NCI-H524 treated with DMSO at 0.1 percent for 48 hours (cell line): ENCODE results near the gene BDKRB2.
A peak's percentile ranks its signal among the peaks of the same experiment; 100 is the strongest.

Experiments
- DNase-seq: peaks from one replicate; lab custom pipeline; 2025; lab: John Stamatoyannopoulos, UW

Gene BDKRB2

GRCh38 chr14:96204151-96205058, at the start of gene BDKRB2:
Gene BDKRB2 (plus strand): TSS chr14:96204839. CDS start chr14:96237108, 32,269 bp downstream.
- peak; percentile 84 for DNase-seq

DNA sequence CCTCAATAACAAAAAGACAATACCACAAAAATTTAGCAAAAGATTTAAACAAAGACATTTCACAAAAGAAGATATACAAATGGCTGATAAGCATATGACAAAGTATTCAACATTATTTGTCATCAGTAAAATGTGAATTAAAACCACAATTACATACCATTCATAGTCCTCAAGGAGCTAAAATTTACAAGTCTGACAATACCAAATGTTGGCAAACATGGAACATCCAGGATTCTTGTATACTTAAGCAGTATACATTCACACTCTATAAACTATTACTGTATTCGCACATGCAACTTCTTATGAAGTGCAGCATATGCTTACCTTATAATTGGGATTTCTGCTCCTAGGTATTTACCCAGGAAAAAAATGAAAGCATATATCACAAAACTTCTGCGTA, 49.7 kb upstream of the BDKRB2 start:
- DNase-seq = no peak

DNA sequence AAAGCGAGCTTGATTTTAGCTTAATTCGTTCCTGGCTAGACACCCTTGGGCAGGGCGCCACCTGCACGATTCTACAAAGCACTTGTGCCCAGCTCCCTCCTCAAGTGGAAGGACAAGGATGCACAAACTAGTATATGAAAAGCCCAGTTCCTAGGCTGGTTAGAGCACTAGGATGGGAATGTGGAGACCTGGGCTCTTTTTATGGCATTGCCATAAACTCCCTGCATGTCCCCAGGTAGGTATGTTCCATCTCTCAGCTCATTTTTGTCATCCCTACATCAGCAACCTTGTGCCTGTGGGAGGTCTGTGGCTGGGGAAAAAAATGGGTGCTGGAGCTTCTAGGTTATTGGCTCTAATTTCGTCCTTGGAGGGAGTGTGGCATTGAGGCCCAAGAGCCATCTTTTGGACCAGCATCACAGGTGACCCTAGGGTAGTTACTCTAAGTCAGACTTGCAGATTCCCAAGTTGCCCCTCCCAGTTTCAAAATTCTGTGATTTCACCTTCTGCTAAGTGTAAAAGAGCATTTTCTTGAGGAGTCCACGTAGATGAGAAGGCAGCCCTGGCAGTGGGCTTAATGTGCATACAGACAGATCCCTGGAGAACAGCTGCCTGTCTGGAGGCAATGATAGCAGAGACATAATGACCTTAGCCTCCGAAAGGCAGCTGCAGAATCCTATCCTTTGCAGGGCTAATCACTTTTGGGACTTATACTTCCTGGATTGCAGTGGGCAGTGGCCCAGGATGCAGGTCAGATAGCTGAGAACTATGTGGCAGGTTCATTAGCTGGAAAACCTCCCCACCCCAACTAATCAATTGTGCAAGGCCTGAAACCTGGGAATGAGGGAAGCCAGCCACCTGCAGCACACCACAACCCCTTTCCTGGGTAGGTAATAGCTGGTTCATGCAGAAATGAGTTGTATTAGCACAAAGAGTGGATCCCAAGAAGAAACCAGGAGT, 47.6 kb upstream of the BDKRB2 start:
- DNase-seq = no peak

DNA sequence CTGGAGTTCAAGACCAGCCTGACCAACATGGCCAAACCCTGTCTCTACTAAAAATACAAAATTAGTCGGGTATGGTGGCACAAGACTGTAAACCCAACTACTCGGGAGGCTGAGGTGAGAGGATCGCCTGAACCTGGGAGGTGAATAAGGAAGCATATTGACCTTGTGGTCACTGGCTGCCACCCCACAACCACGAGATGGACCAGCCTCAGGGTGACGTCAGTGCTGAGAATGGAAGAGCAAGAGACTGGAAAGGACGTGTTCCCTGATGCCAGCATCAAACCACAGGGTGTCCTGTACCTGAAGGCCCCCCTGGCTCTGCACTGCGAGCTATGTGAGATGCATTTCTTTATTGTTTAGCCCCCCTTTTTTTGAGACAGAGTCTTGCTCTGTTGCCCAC, 45.9 kb upstream of the BDKRB2 start:
- DNase-seq = no peak

- DNase-seq = no peak
These were observed 44.3 kb upstream of the BDKRB2 start for GRCh38 chr14:96160076-96160912.

- DNase-seq = no peak
These were observed 43.7 kb upstream of the BDKRB2 start for GRCh38 chr14:96160913-96161310.

DNA sequence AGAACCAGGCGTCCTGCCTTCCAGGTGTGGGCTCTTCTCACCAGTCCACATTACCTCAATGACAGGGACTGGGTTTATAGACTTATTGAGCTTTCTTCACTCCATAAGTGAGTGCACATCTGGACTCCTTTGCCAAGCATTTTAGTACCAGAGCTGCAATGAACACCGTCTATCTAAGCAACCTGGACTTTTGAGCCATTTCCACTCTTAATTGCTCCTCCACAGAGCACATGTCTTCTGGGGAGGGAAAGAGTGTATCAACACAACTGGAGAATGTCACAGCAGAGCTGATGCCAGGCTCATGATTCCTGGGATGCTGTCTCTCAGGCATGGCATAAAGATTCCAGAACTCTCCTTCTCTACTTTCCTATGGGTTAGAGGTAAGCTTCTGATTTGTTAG, 43.0 kb upstream of the BDKRB2 start:
- no peak for DNase-seq

- DNase-seq = no peak
These were observed 42.4 kb upstream of the BDKRB2 start for GRCh38 chr14:96162265-96162664.

GRCh38 chr14:96162741-96163140, 41.9 kb upstream of the BDKRB2 start:
- DNase-seq = no peak

DNA sequence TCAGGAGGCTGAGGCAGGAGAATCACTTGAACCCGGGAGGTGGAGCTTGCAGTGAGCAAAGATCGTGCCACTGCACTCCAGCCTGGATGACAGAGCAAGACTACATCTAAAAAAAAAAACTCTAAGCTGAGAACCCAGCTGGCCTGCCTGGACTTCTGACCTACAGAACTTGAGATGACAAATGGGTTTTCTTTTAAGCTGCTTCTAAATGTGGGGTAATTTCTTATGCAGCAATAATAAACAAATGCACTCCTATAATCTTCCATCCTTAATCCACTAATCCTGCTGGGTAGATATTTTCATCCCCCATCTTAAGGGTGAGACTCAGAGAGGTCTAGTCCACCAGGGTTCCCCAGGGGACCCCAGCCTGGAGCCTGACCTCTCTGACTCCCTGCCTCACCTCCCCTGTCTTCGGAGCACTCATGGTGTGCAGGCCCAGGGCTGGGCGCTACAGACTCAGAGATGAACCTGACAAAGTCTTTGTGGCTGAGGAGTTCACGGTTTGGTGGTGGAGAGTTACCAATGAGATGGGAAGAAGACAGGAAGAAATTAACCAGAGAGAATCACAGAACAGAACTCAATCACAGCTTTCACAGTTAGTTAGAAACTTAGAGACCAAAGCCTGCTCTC, 39.7 kb upstream of the BDKRB2 start:
- no peak for DNase-seq

- DNase-seq = no peak
These were observed 38.9 kb upstream of the BDKRB2 start for GRCh38 chr14:96165493-96166436.

- no peak for DNase-seq
These were observed 38.0 kb upstream of the BDKRB2 start for GRCh38 chr14:96166461-96167223.

GRCh38 chr14:96167224-96168148, 37.2 kb upstream of the BDKRB2 start:
- no peak for DNase-seq

DNA sequence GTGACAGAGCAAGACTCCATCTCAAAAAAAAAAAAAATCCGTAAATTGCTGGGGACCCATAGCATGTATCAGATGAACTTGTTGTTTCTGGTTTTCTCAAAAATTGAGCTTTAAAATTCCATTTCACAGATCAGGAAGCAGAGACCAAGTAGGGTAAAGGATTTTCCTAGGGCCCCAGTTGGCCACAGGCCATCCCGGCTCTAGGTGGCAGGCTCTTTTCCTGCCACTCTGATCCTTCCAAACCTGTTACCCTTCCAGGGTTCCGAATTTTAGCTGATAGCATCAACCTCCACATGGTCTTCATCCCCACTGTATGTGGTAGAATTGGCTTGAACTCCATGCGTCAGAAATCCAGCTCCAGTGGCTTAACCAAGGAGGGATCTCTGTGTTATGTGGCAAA, 36.1 kb upstream of the BDKRB2 start:
- no peak for DNase-seq

- DNase-seq = no peak
These were observed 33.6 kb upstream of the BDKRB2 start for GRCh38 chr14:96170961-96171592.

DNA sequence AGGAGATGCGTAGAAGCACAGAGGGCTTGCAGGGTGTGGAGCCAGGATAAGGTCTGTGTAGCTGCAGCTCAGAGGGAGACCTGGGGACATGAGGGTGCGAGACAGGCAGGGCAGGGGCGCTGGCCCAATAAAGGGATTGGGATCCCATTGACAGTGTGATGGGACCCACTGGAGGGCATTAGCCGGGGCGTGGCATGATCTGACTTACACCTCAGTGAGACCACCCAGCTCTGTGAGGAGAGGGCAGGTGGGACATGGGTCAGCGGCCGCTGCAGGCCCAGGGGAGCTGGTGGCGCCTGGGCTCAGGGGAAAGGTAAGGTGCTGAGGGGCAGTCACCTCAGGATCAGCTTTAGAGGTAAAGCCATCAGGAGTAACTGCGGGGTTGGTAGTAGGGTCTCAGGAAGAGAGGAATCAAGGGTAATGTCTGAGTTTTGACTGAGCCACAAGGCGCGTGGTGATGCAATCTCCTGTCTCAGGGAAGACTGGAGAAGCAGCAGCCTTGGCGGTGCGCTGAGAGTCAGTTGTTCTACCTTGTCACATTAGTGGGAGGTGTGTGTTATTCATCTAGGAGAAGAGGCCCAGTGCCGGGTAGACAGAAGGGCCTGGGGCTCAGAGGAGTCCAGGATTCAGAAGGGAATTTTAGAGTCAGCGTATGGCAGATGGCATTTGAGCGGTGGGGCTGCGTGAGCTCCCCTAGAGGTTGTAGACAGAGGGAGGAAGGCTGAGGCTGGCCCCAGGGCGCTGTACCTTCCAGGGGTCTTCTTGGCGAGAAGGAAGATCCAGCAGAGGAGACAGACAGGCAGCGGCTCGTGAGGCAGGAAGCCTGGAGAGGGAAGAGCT, 30.8 kb upstream of the BDKRB2 start:
- no peak for DNase-seq

- no peak for DNase-seq
These were observed 28.4 kb upstream of the BDKRB2 start for GRCh38 chr14:96176275-96176674.
